Neural cell (in vitro differentiated cells): ENCODE results near the gene SLC16A8. TPM values are rescaled to one million over a fixed set of nuclear protein-coding genes. Genes with fewer than 3 reads are reported as not detected.

Source experiments
- H2AFZ ChIP-seq: fragments of 200-600, 300-800 bp; sonication (generic), shearing (Covaris generic); 2 replicates; pipeline ENCODE4 v1.6.0; 2014; ENCODE audit warnings: low read depth, mild to moderate bottlenecking, antibody characterized with exemption, low read length, moderate library complexity
- H3F3A ChIP-seq: fragments of 200-600 bp; shearing (Covaris generic); 2 replicates; pipeline ENCODE4 v1.6.1; 2016; ENCODE audit warnings: mild to moderate bottlenecking, moderate library complexity, mixed read lengths, antibody characterized with exemption, low read length; ENCODE audit not compliant: insufficient read depth, poor library complexity, severe bottlenecking
- H3K27ac ChIP-seq: fragments of 200-600, 300-800 bp; sonication (generic), shearing (Covaris generic); 2 replicates; pipeline ENCODE4 v1.5.1; 2014; ENCODE audit warnings: mild to moderate bottlenecking, low read length, moderate library complexity
- H3K27me3 ChIP-seq: fragments of 300-800, 200-600 bp; sonication (generic), shearing (Covaris generic); 2 replicates; pipeline ENCODE4 v1.6.0; 2014; ENCODE audit warnings: mild to moderate bottlenecking, low read depth, low read length, moderate library complexity; ENCODE audit not compliant: insufficient read depth
- H3K36me3 ChIP-seq: fragments of 300-800, 200-600 bp; sonication (generic), shearing (Covaris generic); 2 replicates; pipeline ENCODE4 v1.5.1; 2014; ENCODE audit warnings: mild to moderate bottlenecking, antibody characterized with exemption, low read length, moderate library complexity; ENCODE audit not compliant: insufficient read depth
- H3K4me2 ChIP-seq: fragments of 300-800, 200-600 bp; sonication (generic), shearing (Covaris generic); 2 replicates; pipeline ENCODE4 v1.6.0; 2014; ENCODE audit warnings: mild to moderate bottlenecking, low read length
- H3K4me3 ChIP-seq: fragments of 300-800, 200-600 bp; sonication (generic), shearing (Covaris generic); 2 replicates; pipeline ENCODE4 v1.5.1; 2014; ENCODE audit warnings: mild to moderate bottlenecking, low read length, moderate library complexity
- H3K79me2 ChIP-seq: fragments of 200-600 bp; shearing (Covaris generic); replicated peaks from 2 replicates; pipeline ENCODE4 v1.6.0; 2014; ENCODE audit warnings: mild to moderate bottlenecking, low read length, moderate library complexity; ENCODE audit not compliant: insufficient read depth
- H3K9ac ChIP-seq: fragments of 300-800, 200-600 bp; sonication (generic), shearing (Covaris generic); 2 replicates; pipeline ENCODE4 v1.6.1; 2016; ENCODE audit warnings: mild to moderate bottlenecking, low read length, mixed read lengths
- H3K9me2 ChIP-seq: fragments of 200-600 bp; shearing (Covaris generic); 2 replicates; pipeline ENCODE4 v1.6.1; 2016; ENCODE audit warnings: mild to moderate bottlenecking, low read length, mixed read lengths; ENCODE audit not compliant: insufficient read depth
- H3K9me3 ChIP-seq: fragments of 200-600, 300-800 bp; sonication (generic), shearing (Covaris generic); 2 replicates; pipeline ENCODE4 v1.6.1; 2016; ENCODE audit warnings: mild to moderate bottlenecking, mixed run types, low read length, moderate library complexity, mixed read lengths
- H4K20me1 ChIP-seq: fragments of 200-600 bp; shearing (Covaris generic); 2 replicates; pipeline ENCODE4 v1.6.1; 2016; ENCODE audit warnings: mild to moderate bottlenecking, mixed run types; ENCODE audit not compliant: insufficient read depth
- CTCF ChIP-seq: fragments of 450-650 bp; IDR thresholded peaks from 2 replicates; pipeline ENCODE4 v1.5.1; 2014; ENCODE audit warnings: antibody characterized with exemption, mild to moderate bottlenecking, moderate library complexity; ENCODE audit not compliant: poor library complexity, severe bottlenecking
- EP300 ChIP-seq: fragments of 450-650 bp; conservative IDR thresholded peaks from 2 replicates; pipeline ENCODE4 v1.6.1; 2014; ENCODE audit warnings: antibody characterized with exemption, mild to moderate bottlenecking, moderate library complexity; ENCODE audit not compliant: poor library complexity, severe bottlenecking
- EZH2 ChIP-seq: fragments of 200-600, 300-800 bp; shearing (Covaris generic), sonication (generic); IDR thresholded peaks from 2 replicates; pipeline ENCODE4 v1.6.1; 2014; ENCODE audit warnings: antibody characterized with exemption, low read length, borderline replicate concordance, mild to moderate bottlenecking; ENCODE audit not compliant: insufficient read depth, poor library complexity, severe bottlenecking
- MXI1 ChIP-seq: fragments of 450-650 bp; conservative IDR thresholded peaks from 2 replicates; pipeline ENCODE4 v1.6.1; 2014; ENCODE audit warnings: antibody characterized with exemption, mild to moderate bottlenecking; ENCODE audit not compliant: poor library complexity, severe bottlenecking
- POLR2AphosphoS5 ChIP-seq: IDR thresholded peaks from 2 replicates; pipeline ENCODE4 v1.6.1; 2012
- RAD21 ChIP-seq: fragments of 450-650 bp; conservative IDR thresholded peaks from 2 replicates; pipeline ENCODE4 v1.6.1; 2014; ENCODE audit warnings: antibody characterized with exemption, mild to moderate bottlenecking, moderate library complexity
- SMC3 ChIP-seq: fragments of 450-650 bp; conservative IDR thresholded peaks from 2 replicates; pipeline ENCODE4 v1.6.1; 2014; ENCODE audit warnings: antibody characterized with exemption, mild to moderate bottlenecking, moderate library complexity; ENCODE audit not compliant: poor library complexity
- TAF1 ChIP-seq: IDR thresholded peaks from 2 replicates; pipeline ENCODE4 v1.6.1; 2012; ENCODE audit warnings: low read depth
- polyA plus RNA-seq: library from polyadenylated mRNA; depleted of rRNA; stranded (reverse); fragments of >200 nt; gene quantifications from 2 replicates; pipeline ENCODE4 v1.2.3, GENCODE V29; 2014
- TF ChIP-seq, protein P1 (sequence below): IDR thresholded peaks from 2 replicates; pipeline ENCODE4 v1.6.1; 2012; ENCODE audit warnings: borderline replicate concordance

SLC16A8 gene
- polyA plus RNA-seq, 1 donor from 2014 or later = not detected

DNA sequence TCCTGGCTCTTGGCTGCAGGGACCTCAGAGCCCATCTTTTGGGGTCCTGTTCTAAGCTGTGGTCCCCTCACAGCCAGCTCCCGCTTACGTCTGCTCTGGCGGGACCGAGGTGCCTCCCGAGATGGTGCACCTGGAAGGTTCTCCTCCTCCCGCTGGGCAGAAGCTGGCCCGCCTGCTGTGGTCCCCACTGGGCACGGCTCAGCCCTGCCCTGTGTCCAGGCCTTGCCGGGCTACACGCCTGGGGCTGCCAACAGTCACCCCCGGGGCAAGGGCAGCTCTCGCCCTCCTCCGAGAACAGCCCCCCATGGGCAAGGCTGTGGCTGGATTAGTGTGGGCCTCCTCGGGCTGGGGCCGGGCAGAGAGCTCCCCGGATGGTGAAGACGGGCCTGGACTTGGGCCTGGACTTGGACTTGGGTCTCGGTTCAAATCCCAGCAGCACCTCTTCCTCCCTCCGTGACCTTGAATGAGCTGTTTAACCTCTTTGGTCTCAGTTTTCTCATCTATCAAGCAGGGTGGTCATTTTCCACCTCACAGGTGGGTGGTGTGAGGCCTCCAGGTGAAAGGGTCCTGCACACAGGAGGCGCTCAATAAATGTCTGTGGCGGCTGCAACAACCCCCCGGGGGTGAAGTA lies 25.5 kb upstream of the SLC16A8 start:
- Histone ChIP-seq H3K9me2 (no peaks in the 10 kb centered on the region), H3K36me3 (no peaks in the 10 kb centered on the region), H3K27me3 (no peaks in the 10 kb centered on the region), H2AFZ (no peak overlapping the region), H4K20me1 (no peaks in the 10 kb centered on the region), H3K27ac (no peak overlapping the region), H3K4me2 (no peak overlapping the region), H3K79me2 (no peaks in the 10 kb centered on the region), H3K9ac (no peak overlapping the region), H3K9me3 (no peaks in the 10 kb centered on the region), H3F3A (no peaks in the 10 kb centered on the region), H3K4me3 (no peak overlapping the region)
- TF ChIP-seq CTCF (no peak), POLR2AphosphoS5 (no peak), EP300 (no peak), EZH2 (no peak), MXI1 (no peak), TAF1 (no peak), SMC3 (no peak), RAD21 (no peak)
- TF ChIP-seq, protein P1, sequence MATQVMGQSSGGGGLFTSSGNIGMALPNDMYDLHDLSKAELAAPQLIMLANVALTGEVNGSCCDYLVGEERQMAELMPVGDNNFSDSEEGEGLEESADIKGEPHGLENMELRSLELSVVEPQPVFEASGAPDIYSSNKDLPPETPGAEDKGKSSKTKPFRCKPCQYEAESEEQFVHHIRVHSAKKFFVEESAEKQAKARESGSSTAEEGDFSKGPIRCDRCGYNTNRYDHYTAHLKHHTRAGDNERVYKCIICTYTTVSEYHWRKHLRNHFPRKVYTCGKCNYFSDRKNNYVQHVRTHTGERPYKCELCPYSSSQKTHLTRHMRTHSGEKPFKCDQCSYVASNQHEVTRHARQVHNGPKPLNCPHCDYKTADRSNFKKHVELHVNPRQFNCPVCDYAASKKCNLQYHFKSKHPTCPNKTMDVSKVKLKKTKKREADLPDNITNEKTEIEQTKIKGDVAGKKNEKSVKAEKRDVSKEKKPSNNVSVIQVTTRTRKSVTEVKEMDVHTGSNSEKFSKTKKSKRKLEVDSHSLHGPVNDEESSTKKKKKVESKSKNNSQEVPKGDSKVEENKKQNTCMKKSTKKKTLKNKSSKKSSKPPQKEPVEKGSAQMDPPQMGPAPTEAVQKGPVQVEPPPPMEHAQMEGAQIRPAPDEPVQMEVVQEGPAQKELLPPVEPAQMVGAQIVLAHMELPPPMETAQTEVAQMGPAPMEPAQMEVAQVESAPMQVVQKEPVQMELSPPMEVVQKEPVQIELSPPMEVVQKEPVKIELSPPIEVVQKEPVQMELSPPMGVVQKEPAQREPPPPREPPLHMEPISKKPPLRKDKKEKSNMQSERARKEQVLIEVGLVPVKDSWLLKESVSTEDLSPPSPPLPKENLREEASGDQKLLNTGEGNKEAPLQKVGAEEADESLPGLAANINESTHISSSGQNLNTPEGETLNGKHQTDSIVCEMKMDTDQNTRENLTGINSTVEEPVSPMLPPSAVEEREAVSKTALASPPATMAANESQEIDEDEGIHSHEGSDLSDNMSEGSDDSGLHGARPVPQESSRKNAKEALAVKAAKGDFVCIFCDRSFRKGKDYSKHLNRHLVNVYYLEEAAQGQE = no peak

DNA sequence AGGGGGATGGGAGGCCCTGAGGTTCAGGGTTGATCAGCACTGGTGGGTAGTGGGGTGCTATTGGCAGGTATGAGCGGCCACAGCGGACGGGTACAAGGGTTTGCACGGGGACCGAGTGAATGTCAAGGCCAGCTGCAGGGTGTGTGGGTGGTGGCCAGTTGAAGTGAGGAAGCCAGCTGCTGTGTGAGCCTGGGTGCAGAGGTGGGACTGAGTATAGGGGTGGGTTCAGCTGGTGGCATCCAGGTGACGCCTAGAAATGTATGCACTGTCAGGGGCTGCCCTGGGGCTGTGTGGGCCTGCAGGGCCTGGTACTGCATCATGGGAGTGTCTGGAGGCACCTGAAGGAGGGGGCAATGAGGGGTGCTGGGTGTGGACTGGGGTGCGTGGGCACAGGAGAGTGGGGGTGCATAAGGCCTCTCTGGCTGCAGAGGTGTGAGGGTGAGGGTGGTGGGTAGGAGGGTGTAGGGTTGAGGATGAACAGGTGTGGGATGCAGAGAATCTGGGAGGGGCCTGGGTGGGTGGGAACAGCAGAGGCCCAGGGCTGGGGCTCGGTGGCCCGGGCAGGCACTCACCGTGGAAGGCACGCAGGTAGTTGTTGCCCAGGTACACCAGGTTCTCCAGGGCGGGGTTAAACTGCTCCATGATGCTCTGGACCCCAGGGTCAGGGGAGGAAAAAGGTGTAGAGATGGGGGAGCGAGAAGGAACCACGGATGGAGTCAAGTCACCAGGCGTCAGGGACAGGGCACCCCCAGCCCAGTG lies 24.8 kb upstream of the SLC16A8 start:
- TF ChIP-seq TAF1 = no peak
- TF ChIP-seq CTCF = no peak
- no peak for TF ChIP-seq MXI1
- no peak for TF ChIP-seq RAD21
- no peak for TF ChIP-seq EP300
- TF ChIP-seq, protein P1 = no peak
- Histone ChIP-seq H3K9ac (no peak overlapping the region), H3K27ac (no peak overlapping the region), H3K79me2 (no peaks in the 10 kb centered on the region), H3K9me3 (no peaks in the 10 kb centered on the region), H3K27me3 (no peaks in the 10 kb centered on the region), H4K20me1 (no peaks in the 10 kb centered on the region), H3K9me2 (no peaks in the 10 kb centered on the region), H2AFZ (no peak overlapping the region), H3K4me3 (no peak overlapping the region), H3K4me2 (no peak overlapping the region), H3K36me3 (no peaks in the 10 kb centered on the region), H3F3A (no peaks in the 10 kb centered on the region)
